Measurements from ENCODE around the gene TTLL11. TPM values are rescaled to one million over a fixed set of nuclear protein-coding genes. Genes with fewer than 3 reads are reported as not detected.
A peak's percentile ranks its signal among the peaks of the same experiment; 100 is the strongest.

The TTLL11 gene, protein sequence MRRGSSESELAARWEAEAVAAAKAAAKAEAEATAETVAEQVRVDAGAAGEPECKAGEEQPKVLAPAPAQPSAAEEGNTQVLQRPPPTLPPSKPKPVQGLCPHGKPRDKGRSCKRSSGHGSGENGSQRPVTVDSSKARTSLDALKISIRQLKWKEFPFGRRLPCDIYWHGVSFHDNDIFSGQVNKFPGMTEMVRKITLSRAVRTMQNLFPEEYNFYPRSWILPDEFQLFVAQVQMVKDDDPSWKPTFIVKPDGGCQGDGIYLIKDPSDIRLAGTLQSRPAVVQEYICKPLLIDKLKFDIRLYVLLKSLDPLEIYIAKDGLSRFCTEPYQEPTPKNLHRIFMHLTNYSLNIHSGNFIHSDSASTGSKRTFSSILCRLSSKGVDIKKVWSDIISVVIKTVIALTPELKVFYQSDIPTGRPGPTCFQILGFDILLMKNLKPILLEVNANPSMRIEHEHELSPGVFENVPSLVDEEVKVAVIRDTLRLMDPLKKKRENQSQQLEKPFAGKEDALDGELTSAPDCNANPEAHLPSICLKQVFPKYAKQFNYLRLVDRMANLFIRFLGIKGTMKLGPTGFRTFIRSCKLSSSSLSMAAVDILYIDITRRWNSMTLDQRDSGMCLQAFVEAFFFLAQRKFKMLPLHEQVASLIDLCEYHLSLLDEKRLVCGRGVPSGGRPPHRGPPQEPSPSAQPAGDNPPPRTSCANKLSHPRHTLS
- 4.8 and 7.3 TPM in 2 replicates for total RNA-seq (ENCODE audit: low replicate concordance)

DNA sequence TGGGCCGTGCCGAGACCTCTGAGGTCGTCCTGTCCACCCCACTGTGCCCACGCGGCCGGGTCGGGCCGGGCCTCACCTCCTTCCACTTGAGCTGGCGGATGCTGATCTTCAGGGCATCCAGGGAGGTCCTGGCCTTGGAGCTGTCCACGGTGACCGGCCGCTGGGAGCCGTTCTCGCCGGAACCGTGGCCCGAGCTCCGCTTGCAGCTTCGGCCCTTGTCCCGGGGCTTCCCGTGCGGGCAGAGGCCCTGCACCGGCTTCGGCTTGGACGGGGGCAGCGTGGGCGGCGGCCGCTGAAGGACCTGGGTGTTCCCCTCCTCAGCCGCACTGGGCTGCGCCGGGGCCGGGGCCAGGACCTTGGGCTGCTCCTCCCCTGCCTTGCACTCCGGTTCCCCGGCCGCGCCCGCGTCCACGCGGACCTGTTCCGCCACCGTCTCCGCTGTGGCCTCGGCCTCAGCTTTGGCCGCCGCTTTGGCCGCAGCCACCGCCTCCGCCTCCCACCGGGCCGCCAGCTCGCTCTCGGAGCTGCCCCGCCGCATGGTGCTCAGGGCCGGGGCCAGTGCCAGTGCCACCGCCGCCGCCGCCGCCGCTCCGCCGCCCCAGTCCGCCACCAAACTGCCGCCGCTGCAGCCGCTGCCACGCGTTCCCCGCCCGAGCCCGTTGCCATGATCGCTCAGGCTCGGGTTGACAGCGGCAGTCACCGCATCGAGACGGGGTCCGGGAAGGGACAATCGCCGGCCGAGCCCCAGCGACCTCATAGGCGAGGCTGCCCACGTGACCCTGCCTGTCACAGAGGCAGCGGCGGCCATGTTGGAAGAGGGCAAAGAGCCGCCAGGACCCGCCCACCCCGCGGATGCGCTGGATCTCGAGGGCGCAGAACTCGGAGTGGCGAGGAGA, at the start of gene TTLL11:
Gene TTLL11 (minus strand): TSS at position 698 of the 896 bp plus-strand sequence. CDS start 160 bp downstream, at position 538.
- peak; percentile 90 for DNase-seq (ENCODE audit: low read depth)

DNA sequence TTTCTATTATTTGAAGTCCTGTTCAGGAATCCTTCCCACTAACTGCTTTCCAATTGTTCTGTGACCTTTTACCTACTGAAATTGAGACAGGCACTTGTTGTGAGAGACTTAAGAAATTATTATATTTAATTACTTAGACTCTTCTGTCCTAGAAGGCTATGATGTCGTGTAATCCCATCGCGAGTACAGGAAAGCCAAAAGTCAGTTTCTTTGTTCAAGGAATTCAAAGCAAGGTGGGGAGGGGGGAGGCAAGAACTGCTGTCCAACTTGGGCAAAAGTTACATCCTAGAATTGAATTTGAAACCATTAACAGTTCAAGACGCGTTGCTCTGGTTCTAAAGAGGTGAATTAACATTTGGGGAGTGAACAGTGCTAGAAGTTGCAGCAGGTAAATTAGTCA, 48.6 kb upstream of the TTLL11 start:
- DNase-seq (ENCODE audit: low read depth): no peak
- TF ChIP-seq, protein P1, sequence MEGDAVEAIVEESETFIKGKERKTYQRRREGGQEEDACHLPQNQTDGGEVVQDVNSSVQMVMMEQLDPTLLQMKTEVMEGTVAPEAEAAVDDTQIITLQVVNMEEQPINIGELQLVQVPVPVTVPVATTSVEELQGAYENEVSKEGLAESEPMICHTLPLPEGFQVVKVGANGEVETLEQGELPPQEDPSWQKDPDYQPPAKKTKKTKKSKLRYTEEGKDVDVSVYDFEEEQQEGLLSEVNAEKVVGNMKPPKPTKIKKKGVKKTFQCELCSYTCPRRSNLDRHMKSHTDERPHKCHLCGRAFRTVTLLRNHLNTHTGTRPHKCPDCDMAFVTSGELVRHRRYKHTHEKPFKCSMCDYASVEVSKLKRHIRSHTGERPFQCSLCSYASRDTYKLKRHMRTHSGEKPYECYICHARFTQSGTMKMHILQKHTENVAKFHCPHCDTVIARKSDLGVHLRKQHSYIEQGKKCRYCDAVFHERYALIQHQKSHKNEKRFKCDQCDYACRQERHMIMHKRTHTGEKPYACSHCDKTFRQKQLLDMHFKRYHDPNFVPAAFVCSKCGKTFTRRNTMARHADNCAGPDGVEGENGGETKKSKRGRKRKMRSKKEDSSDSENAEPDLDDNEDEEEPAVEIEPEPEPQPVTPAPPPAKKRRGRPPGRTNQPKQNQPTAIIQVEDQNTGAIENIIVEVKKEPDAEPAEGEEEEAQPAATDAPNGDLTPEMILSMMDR (IDR thresholded peaks at IDR 0.05; ENCODE audit: insufficient read depth, low read length): no peak
- no peak overlapping the region for H3K4me3 ChIP-seq (ENCODE audit: low read depth, low read length)

More for the DNA sequence above, at the start of gene TTLL11:
- TF ChIP-seq, protein P1 (IDR thresholded peaks at IDR 0.05; ENCODE audit: insufficient read depth, low read length): no peak
- H3K4me3 ChIP-seq (ENCODE audit: low read depth, low read length): peak within 1 kb of the TSS; percentile 84

DNA sequence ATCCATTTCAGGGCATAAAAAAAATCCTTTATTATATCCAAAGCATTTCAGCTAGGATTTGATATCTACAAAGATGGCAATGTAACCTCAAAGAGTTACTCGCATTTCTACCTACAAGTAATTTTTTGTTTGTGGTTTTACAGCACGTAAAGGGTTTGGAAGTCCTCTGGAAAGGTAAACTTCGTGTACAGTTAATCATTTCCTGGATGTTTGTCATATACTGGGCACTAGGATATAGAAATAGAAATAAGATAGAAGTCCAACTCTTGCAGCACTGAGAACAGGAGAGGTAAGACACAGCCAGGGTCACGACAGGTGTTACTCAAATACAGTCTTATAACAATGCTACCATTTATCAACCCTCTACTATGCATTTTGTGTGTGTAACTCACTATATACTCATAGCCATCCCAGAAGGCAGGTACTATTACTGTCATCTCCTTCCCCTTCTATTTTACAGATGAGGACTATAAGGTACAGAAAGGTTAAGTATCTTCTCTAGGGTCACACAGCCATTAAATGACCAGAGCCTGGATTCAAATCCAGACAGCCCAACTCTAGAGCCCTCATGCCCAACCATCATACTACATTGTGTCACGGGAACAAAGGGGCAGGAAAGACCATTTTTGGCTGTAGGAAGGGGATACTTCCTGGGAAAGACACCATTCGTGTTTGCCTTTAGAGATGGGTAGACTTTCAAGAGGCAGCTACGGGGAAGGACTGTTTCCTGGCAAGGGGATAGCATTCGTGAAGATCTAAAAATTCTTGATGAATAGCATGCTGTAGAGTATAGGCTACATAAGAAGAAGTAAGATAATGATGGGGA, 47.5 kb upstream of the TTLL11 start:
- TF ChIP-seq, protein P1 (IDR thresholded peaks at IDR 0.05; ENCODE audit: insufficient read depth, low read length): no peak
- no peak overlapping the region for H3K4me3 ChIP-seq (ENCODE audit: low read depth, low read length)
- no peak for DNase-seq (ENCODE audit: low read depth)

DNA sequence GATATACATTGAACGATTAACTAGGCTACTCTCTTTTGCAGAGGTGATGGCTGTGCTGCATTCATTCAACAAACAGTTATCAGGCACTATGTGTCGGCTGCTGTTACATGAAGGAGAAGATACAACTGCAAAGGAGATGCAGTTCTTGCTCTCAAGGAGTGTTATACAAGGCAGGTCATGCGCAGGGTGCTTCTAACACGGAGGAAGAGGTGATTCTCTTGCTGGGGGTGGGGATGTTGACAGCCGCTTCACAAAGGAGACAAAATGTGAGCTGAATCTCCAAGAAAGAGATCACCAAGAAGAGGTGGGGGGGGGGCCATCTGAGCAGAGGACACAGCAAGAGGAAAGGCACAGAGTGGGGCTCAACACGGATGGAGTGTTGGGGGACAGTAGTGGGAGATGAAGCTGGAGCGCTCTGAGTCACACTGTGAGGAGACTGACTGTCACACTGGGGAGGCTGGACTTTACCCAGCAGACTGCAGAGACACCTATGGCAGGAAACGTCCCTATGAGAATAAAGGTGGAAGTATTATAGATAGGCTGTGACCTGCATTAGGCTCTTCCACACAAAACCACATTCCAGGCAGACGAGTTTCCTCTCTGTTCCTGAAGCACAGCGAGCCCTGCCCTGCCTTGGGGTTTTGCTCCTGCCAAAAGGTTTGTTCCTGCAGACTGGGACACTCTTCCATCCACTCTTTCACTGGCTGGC, 45.6 kb upstream of the TTLL11 start:
- H3K4me3 ChIP-seq (ENCODE audit: low read depth, low read length): no peak overlapping the region
- TF ChIP-seq, protein P1 (IDR thresholded peaks at IDR 0.05; ENCODE audit: insufficient read depth, low read length): no peak
- DNase-seq (ENCODE audit: low read depth): no peak

DNA sequence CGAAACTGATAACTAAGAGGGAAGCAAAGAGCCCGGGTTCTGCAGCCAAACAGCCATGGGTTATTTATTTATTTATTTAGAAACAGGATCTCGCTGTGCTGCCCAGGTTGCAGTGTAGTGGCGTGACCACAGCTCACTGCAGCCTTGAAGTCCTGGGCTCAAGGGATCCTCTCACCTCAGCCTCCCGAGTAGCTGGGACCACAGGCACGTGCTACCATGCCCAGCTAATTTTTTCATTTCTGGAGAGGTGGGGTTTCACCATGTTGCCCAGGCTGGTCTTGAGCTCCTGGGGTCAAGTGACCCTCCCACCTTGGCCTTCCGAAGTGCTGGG, 42.4 kb upstream of the TTLL11 start:
- DNase-seq (ENCODE audit: low read depth): no peak
- H3K4me3 ChIP-seq (ENCODE audit: low read depth, low read length): no peak overlapping the region
- TF ChIP-seq, protein P1 (IDR thresholded peaks at IDR 0.05; ENCODE audit: insufficient read depth, low read length): no peak
